Thyroid gland (tissue), 4 donors: ENCODE data around the gene FBXO44. TPM values are rescaled to one million over a fixed set of nuclear protein-coding genes. Genes with fewer than 3 reads are reported as not detected.

Experiments used
- DNase-seq, 2 donors: peaks; one replicate each; pipeline ENCODE4 v3.0.0-alpha.2; 2019
- H3K27ac ChIP-seq, 3 donors: fragments of 200-600 bp; sonication (generic); 1 replicate in 2 of 3; 2 replicates in 1 of 3; pipeline ENCODE4 v1.5.1; 2016 to 2019; ENCODE audit warnings: mild to moderate bottlenecking in 1 of 3, moderate library complexity in 1 of 3
- H3K27me3 ChIP-seq: fragments of 200-600 bp; sonication (generic); one replicate; pipeline ENCODE4 v1.5.1; 2019
- H3K36me3 ChIP-seq, 2 donors: fragments of 200-600 bp; sonication (generic); one replicate each; pipeline ENCODE4 v1.5.1; 2016 to 2019
- H3K4me1 ChIP-seq, 2 donors: fragments of 200-600 bp; sonication (generic); one replicate each; pipeline ENCODE4 v1.5.1; 2017 to 2019
- H3K4me3 ChIP-seq, 3 donors: fragments of 200-600 bp; sonication (generic); replicated peaks in 1 of 3; 1 replicate in 2 of 3; 2 replicates in 1 of 3; pipeline ENCODE4 v1.5.1; 2016; ENCODE audit warnings: mild to moderate bottlenecking in 1 of 3
- H3K9me3 ChIP-seq: fragments of 200-600 bp; sonication (generic); one replicate; pipeline ENCODE4 v1.5.1; 2017
- CTCF ChIP-seq, 6 experiments: fragments of 200-600 bp in 3 of 6; fragments of 450-650 bp in 3 of 6; sonication (generic) in 3 of 6; IDR thresholded peaks; one replicate each; pipeline ENCODE4 v1.5.1; 2016 to 2019; ENCODE audit warnings: antibody characterized with exemption in 6 of 6, mild to moderate bottlenecking in 2 of 6, inconsistent platforms in 1 of 6, moderate library complexity in 1 of 6
- POLR2A ChIP-seq, 2 donors: fragments of 450-650 bp; IDR thresholded peaks; one replicate each; pipeline ENCODE4 v1.6.1; 2017; ENCODE audit warnings: antibody characterized with exemption in 2 of 2, mild to moderate bottlenecking in 2 of 2, moderate library complexity in 1 of 2
- WGBS, 2 donors: methylation state at CpG; one replicate each; pipeline ENCODE4 v1.1.5; 2017; 5-methylcytosine and 5-hydroxymethylcytosine counted together
- intact Hi-C: fragments of 100-400 bp; cut with DNase I; formaldehyde crosslinking; loops from one replicate; pipeline ENCODE4 v1.15.1; 2023
- total RNA-seq, 4 donors: library from RNA; depleted of rRNA; stranded (reverse); fragments of >200 nt; gene quantifications; one replicate each; pipeline ENCODE4 v1.2.3, GENCODE V29; 2016

The FBXO44 gene
- total RNA-seq, 4 donors from 2014 or later = 33.1 to 40.9 (median 34.4) TPM

GRCh38 chr1:11650331-11650991 lies 4.2 kb upstream of the FBXO44 start:
- peak; percentile 68 to 73 for DNase-seq
- no peaks in the 10 kb centered on the region for H3K36me3 ChIP-seq
- no peak overlapping the region for H3K27ac ChIP-seq
- no peak overlapping the region for H3K4me3 ChIP-seq
- intact Hi-C loops = loop anchor here (10.0 kb wide), 1 partner anchor 154 kb away; the partner anchor contains the start of genes CLCN6 and MTHFR
- no peak for TF ChIP-seq POLR2A (IDR thresholded peaks at IDR 0.05)
- peak; percentile 18 to 64 (median 50) for TF ChIP-seq CTCF (IDR thresholded peaks at IDR 0.05)
- peaks cover 9 to 29% of the 10 kb centered on the region in 2 donors for H3K4me1 ChIP-seq
- H3K27me3 ChIP-seq = no peaks in the 10 kb centered on the region
- WGBS, 2 donors = 46% methylated on average over 2 of the region's 47 CpGs; no CpG with 5 or more reads in 1 of the 2 donors
- no peaks in the 10 kb centered on the region for H3K9me3 ChIP-seq

- Histone ChIP-seq H3K27ac (no peak overlapping the region), H3K36me3 (no peaks in the 10 kb centered on the region), H3K4me3 (no peak overlapping the region), H3K9me3 (no peaks in the 10 kb centered on the region), H3K27me3 (no peaks in the 10 kb centered on the region), H3K4me1 (peaks cover 12 to 34% of the 10 kb centered on the region in 2 donors)
- intact Hi-C loops = loop anchor here (10.0 kb wide), 1 partner anchor 154 kb away; the partner anchor contains the start of genes CLCN6 and MTHFR
- TF ChIP-seq CTCF (IDR thresholded peaks at IDR 0.05) (no peak), POLR2A (IDR thresholded peaks at IDR 0.05) (no peak)
- no peak for DNase-seq
- 85 to 93% methylated on average over 4 of the region's 4 CpGs for WGBS, 2 donors
Observed at GRCh38 chr1:11651017-11651416, 3.7 kb upstream of the FBXO44 start.

- no peaks in the 10 kb centered on the region for H3K27me3 ChIP-seq
- no peak for TF ChIP-seq POLR2A (IDR thresholded peaks at IDR 0.05)
- no peak for TF ChIP-seq CTCF (IDR thresholded peaks at IDR 0.05)
- H3K4me1 ChIP-seq = peaks cover 12 to 34% of the 10 kb centered on the region in 2 donors
- H3K9me3 ChIP-seq = no peaks in the 10 kb centered on the region
- H3K36me3 ChIP-seq = peaks cover 0 to 3% of the 10 kb centered on the region in 2 donors
- WGBS, 2 donors = 89 to 94% methylated on average over 11 of the region's 11 CpGs
- no peak overlapping the region for H3K4me3 ChIP-seq
- DNase-seq = no peak
- intact Hi-C loops = loop anchor here (10.0 kb wide), 1 partner anchor 153 kb away; the partner anchor contains the start of genes CLCN6 and MTHFR
- H3K27ac ChIP-seq = no peak overlapping the region
Observed at GRCh38 chr1:11652203-11652780, 2.4 kb upstream of the FBXO44 start.

GRCh38 chr1:11653101-11653860 lies 1.4 kb upstream of the FBXO44 start:
- Histone ChIP-seq H3K27me3 (no peaks in the 10 kb centered on the region), H3K36me3 (peaks cover 0 to 3% of the 10 kb centered on the region in 2 donors), H3K4me3 (no peak overlapping the region), H3K9me3 (no peaks in the 10 kb centered on the region), H3K4me1 (peaks cover 12 to 34% of the 10 kb centered on the region in 2 donors), H3K27ac (peak overlapping the region in 1 of 3 donors; percentile 68)
- no peak for TF ChIP-seq POLR2A (IDR thresholded peaks at IDR 0.05)
- TF ChIP-seq CTCF (IDR thresholded peaks at IDR 0.05) = no peak
- WGBS, 2 donors = 73 to 77% methylated on average over 14 to 17 of the region's 17 CpGs
- DNase-seq = peak in 1 of 2 donors; percentile 24
- intact Hi-C loops = loop anchor here (10.0 kb wide), 1 partner anchor 152 kb away; the partner anchor contains the start of genes CLCN6 and MTHFR
